WTC11 (cell line): ENCODE data around the gene STRIT1. TPM values are rescaled to one million over a fixed set of nuclear protein-coding genes. Genes with fewer than 3 reads are reported as not detected.

Experiments used
- ATAC-seq: fragments of 200-7000 bp; cut with Tn5 transposase; 2 replicates; pipeline ENCODE4 v1.10.0; 2021; ENCODE audit warnings: mild to moderate bottlenecking, moderate library complexity
- CTCF ChIA-PET: fragments of 300-600 bp; sonication (Branson Sonifier 250); formaldehyde crosslinking; loops from one replicate; lab custom pipeline; 2021; ENCODE audit warnings: antibody characterized with exemption; lab: Charles Lee
- POLR2A ChIA-PET: fragments of 350-600 bp; sonication (Branson Sonifier 250); formaldehyde crosslinking; loops from one replicate; lab custom pipeline; 2021; ENCODE audit warnings: antibody characterized with exemption; lab: Charles Lee
- DNase-seq: peaks from one replicate; pipeline ENCODE4 v3.0.0; 2021; ENCODE audit warnings: low spot score
- H3K27ac Mint-ChIP-seq: 2 replicates; pipeline ENCODE4 v1.8.0; 2021; ENCODE audit warnings: mixed read lengths
- H3K27me3 Mint-ChIP-seq: 2 replicates; pipeline ENCODE4 v1.8.0; 2021; ENCODE audit warnings: low read depth, mild to moderate bottlenecking, moderate library complexity, mixed read lengths
- H3K36me3 Mint-ChIP-seq: 2 replicates; pipeline ENCODE4 v1.8.0; 2021; ENCODE audit warnings: mixed read lengths
- H3K4me1 Mint-ChIP-seq: 2 replicates; pipeline ENCODE4 v1.8.0; 2022; ENCODE audit warnings: mixed read lengths
- H3K4me3 Mint-ChIP-seq: 2 replicates; pipeline ENCODE4 v1.8.0; 2021; ENCODE audit warnings: mild to moderate bottlenecking, moderate library complexity, mixed read lengths
- H3K9me3 Mint-ChIP-seq: 2 replicates; pipeline ENCODE4 v1.8.0; 2021; ENCODE audit warnings: mixed read lengths
- ATF1 ChIP-seq: sonication (generic); formaldehyde crosslinking; IDR thresholded peaks from 2 replicates; pipeline ENCODE4 v1.8.1; 2023; ENCODE audit warnings: mild to moderate bottlenecking, moderate library complexity, missing genetic modification reagents
- ATF3 ChIP-seq: sonication (generic); formaldehyde crosslinking; conservative IDR thresholded peaks from 2 replicates; pipeline ENCODE4 v1.8.1; 2022; ENCODE audit warnings: mild to moderate bottlenecking, missing genetic modification reagents
- CTCF ChIP-seq: fragments of 200-600 bp; IDR thresholded peaks from 2 replicates; pipeline ENCODE4 v1.8.0; 2022; ENCODE audit warnings: antibody characterized with exemption
- FOXP1 ChIP-seq: sonication (generic); formaldehyde crosslinking; IDR thresholded peaks from 2 replicates; pipeline ENCODE4 v1.8.0; 2022; ENCODE audit warnings: missing genetic modification reagents, mild to moderate bottlenecking, moderate library complexity, borderline replicate concordance
- GRHL2 ChIP-seq: fragments of 250-450 bp; sonication (Bioruptor Pico); IDR thresholded peaks from 2 replicates; pipeline ENCODE4 v1.8.0; 2022; ENCODE audit warnings: mild to moderate bottlenecking, moderate library complexity; ENCODE audit not compliant: insufficient replicate concordance, severe bottlenecking
- IRF1 ChIP-seq: sonication (generic); formaldehyde crosslinking; IDR thresholded peaks from 2 replicates; pipeline ENCODE4 v1.8.0; 2023; ENCODE audit warnings: missing genetic modification reagents
- JAZF1 ChIP-seq: fragments of 250-450 bp; sonication (Bioruptor Pico); IDR thresholded peaks from 2 replicates; pipeline ENCODE4 v1.9.0; 2021; ENCODE audit warnings: moderate library complexity, mild to moderate bottlenecking, inconsistent platforms
- KAT7 ChIP-seq: sonication (generic); formaldehyde crosslinking; IDR thresholded peaks from 2 replicates; pipeline ENCODE4 v1.8.1; 2023; ENCODE audit warnings: missing genetic modification reagents, mild to moderate bottlenecking, borderline replicate concordance
- NFYB ChIP-seq: sonication (generic); formaldehyde crosslinking; conservative IDR thresholded peaks from 2 replicates; pipeline ENCODE4 v1.8.0; 2022; ENCODE audit warnings: low read depth, missing genetic modification reagents
- NR1H2 ChIP-seq: sonication (generic); formaldehyde crosslinking; IDR thresholded peaks from 2 replicates; pipeline ENCODE4 v1.9.0; 2021; ENCODE audit warnings: mild to moderate bottlenecking, moderate library complexity, missing genetic modification reagents
- RELA ChIP-seq: sonication (generic); formaldehyde crosslinking; IDR thresholded peaks from 2 replicates; pipeline ENCODE4 v1.8.1; 2022; ENCODE audit warnings: missing genetic modification reagents, mild to moderate bottlenecking, borderline replicate concordance
- SOX15 ChIP-seq: fragments of 250-450 bp; sonication (Bioruptor Pico); IDR thresholded peaks from 2 replicates; pipeline ENCODE4 v1.9.0; 2021; ENCODE audit warnings: mild to moderate bottlenecking
- SP1 ChIP-seq: sonication (generic); formaldehyde crosslinking; conservative IDR thresholded peaks from 2 replicates; pipeline ENCODE4 v1.8.1; 2022; ENCODE audit warnings: missing genetic modification reagents
- TEAD1 ChIP-seq: sonication (generic); formaldehyde crosslinking; IDR thresholded peaks from 2 replicates; pipeline ENCODE4 v1.8.0; 2022; ENCODE audit warnings: mild to moderate bottlenecking, missing genetic modification reagents
- USF1 ChIP-seq: sonication (generic); formaldehyde crosslinking; IDR thresholded peaks from 2 replicates; pipeline ENCODE4 v1.8.0; 2022; ENCODE audit warnings: mild to moderate bottlenecking, missing genetic modification reagents
- ZNF219 ChIP-seq: sonication (generic); formaldehyde crosslinking; IDR thresholded peaks from 2 replicates; pipeline ENCODE4 v1.8.0; 2023; ENCODE audit warnings: missing genetic modification reagents, mild to moderate bottlenecking, borderline replicate concordance
- ZNF232 ChIP-seq: sonication (generic); formaldehyde crosslinking; IDR thresholded peaks from 2 replicates; pipeline ENCODE4 v1.8.0; 2022; ENCODE audit warnings: mild to moderate bottlenecking, missing genetic modification reagents
- total RNA-seq: library from RNA; stranded (reverse); gene quantifications from 3 replicates; pipeline ENCODE4 v1.2.3, GENCODE V29; 2021
- TF ChIP-seq, protein P1 (sequence below): sonication (generic); formaldehyde crosslinking; IDR thresholded peaks from 2 replicates; pipeline ENCODE4 v1.8.0; 2023; ENCODE audit warnings: missing genetic modification reagents, mild to moderate bottlenecking, borderline replicate concordance
- TF ChIP-seq, protein P2 (sequence below): fragments of 250-450 bp; sonication (Bioruptor Pico); IDR thresholded peaks from 2 replicates; pipeline ENCODE4 v1.9.0; 2021; ENCODE audit warnings: moderate library complexity, mild to moderate bottlenecking, inconsistent platforms, borderline replicate concordance
- TF ChIP-seq, protein P3 (sequence below): sonication (generic); formaldehyde crosslinking; IDR thresholded peaks from 2 replicates; pipeline ENCODE4 v1.8.0; 2023; ENCODE audit warnings: mild to moderate bottlenecking, missing genetic modification reagents

STRIT1 gene
- total RNA-seq, 1 experiment from 2014 or later, result 0.33 TPM

DNA sequence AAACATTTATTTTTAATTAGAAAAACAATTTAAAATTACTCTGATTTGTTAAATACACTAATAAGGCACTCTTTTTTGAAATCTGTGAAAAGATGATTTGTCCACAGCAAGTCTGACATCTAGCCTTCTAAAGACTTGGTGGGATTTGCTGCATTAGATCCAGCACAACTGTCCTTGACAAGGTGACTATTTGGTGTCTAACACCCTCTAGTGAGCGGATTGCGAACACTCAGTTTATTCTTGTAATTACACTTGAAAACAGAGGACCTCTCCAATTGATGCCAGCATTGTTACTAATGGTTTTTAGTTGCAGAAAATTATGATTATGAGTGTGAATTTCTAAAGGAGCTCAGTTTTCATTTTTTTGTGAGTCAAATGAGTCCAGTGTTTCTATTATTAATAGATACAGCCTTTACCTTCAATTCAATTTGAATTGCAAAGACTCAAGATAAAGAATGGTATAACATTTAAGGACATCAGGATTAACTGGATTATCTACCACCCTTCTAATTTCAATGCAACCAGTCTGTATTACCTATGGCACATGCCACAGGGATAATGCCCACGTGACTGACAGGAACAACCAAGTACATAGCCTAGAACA, 29.7 kb upstream of the STRIT1 start:
- CTCF ChIA-PET, result interaction anchor here (0.9 to 2.5 kb wide), 4 partner anchors 11 to 419 kb away, joined by 4 to 9 read pairs (median 6); no protein-coding TSS in a partner anchor
- ATAC-seq (peak; percentile 78), DNase-seq (peak; percentile 27)
- Mint-ChIP-seq H3K4me1 (peaks cover 30% of the 10 kb centered on the region), H3K36me3 (no peaks in the 10 kb centered on the region), H3K9me3 (peaks cover 8% of the 10 kb centered on the region), H3K27me3 (no peaks in the 10 kb centered on the region), H3K27ac (no peak overlapping the region), H3K4me3 (no peak overlapping the region)
- TF ChIP-seq CTCF, result peak; percentile 49
- TF ChIP-seq, protein P1, sequence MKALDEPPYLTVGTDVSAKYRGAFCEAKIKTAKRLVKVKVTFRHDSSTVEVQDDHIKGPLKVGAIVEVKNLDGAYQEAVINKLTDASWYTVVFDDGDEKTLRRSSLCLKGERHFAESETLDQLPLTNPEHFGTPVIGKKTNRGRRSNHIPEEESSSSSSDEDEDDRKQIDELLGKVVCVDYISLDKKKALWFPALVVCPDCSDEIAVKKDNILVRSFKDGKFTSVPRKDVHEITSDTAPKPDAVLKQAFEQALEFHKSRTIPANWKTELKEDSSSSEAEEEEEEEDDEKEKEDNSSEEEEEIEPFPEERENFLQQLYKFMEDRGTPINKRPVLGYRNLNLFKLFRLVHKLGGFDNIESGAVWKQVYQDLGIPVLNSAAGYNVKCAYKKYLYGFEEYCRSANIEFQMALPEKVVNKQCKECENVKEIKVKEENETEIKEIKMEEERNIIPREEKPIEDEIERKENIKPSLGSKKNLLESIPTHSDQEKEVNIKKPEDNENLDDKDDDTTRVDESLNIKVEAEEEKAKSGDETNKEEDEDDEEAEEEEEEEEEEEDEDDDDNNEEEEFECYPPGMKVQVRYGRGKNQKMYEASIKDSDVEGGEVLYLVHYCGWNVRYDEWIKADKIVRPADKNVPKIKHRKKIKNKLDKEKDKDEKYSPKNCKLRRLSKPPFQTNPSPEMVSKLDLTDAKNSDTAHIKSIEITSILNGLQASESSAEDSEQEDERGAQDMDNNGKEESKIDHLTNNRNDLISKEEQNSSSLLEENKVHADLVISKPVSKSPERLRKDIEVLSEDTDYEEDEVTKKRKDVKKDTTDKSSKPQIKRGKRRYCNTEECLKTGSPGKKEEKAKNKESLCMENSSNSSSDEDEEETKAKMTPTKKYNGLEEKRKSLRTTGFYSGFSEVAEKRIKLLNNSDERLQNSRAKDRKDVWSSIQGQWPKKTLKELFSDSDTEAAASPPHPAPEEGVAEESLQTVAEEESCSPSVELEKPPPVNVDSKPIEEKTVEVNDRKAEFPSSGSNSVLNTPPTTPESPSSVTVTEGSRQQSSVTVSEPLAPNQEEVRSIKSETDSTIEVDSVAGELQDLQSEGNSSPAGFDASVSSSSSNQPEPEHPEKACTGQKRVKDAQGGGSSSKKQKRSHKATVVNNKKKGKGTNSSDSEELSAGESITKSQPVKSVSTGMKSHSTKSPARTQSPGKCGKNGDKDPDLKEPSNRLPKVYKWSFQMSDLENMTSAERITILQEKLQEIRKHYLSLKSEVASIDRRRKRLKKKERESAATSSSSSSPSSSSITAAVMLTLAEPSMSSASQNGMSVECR (CRISPR knock-in tag), result no peak
- POLR2A ChIA-PET, result no interaction called here

DNA sequence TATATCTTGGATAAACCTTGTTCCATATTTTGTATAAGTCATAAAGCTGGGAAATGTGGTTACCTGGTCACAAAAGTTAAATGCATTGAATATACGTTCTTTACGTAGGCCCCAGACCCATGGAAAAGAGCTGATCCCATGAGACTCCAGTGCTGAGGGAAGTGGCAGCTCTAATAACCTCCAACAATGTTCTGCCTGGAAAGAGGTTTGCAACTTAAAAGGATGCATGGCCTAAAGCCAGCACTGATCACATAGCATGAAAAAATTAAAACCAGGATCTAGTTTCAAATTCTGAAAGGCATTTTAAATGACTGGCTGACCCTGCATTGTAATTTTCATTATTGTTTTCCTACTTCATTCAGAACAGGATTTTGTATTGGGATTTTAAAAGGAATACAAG, 27.9 kb upstream of the STRIT1 start:
- peaks cover 11% of the 10 kb centered on the region for H3K9me3 Mint-ChIP-seq
- ATAC-seq (no peak), DNase-seq (no peak)
- H3K27me3 Mint-ChIP-seq, result no peaks in the 10 kb centered on the region
- ChIA-PET POLR2A (interaction anchor here (0.9 kb wide), 1 partner anchor 63 kb away, joined by 4 read pairs; no protein-coding TSS in a partner anchor), CTCF (interaction anchor here (0.7 to 1.9 kb wide), 4 partner anchors 17 to 366 kb away, joined by 3 to 4 read pairs (median 3); no protein-coding TSS in a partner anchor)
- H3K4me1 Mint-ChIP-seq, result peaks cover 25% of the 10 kb centered on the region
- H3K27ac Mint-ChIP-seq, result no peak overlapping the region
- H3K36me3 Mint-ChIP-seq, result no peaks in the 10 kb centered on the region
- no peak for TF ChIP-seq ATF1 (CRISPR knock-in tag)
- TF ChIP-seq GRHL2, result no peak
- no peak for TF ChIP-seq SOX15 (CRISPR knock-in tag)
- no peak for TF ChIP-seq FOXP1 (CRISPR knock-in tag)
- H3K4me3 Mint-ChIP-seq, result no peak overlapping the region

DNA sequence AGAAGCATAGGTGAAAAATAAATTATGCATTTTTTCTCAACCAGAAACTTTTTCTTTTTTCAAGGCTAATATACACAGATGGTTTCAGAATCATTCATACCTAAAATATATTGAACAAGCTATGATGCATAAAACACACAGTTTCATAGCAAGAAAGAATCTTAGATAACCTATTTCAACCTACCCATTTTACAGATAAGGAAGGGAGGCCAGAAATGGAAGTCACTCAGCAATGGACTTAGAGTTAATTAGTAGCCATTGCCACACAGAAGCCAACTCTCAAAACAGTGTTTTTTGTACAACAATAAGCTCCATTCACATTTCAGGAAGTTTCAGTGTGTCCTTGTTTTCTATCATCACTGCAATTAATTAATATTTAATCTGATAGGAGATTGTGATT, 27.5 kb upstream of the STRIT1 start:
- Mint-ChIP-seq H3K4me3 (no peak overlapping the region), H3K27ac (no peak overlapping the region), H3K4me1 (peaks cover 22% of the 10 kb centered on the region), H3K27me3 (no peaks in the 10 kb centered on the region), H3K36me3 (no peaks in the 10 kb centered on the region), H3K9me3 (peaks cover 11% of the 10 kb centered on the region)
- DNase-seq, result no peak
- ATAC-seq, result no peak
- ChIA-PET POLR2A (interaction anchor here (0.9 kb wide), 1 partner anchor 62 kb away, joined by 4 read pairs; no protein-coding TSS in a partner anchor), CTCF (interaction anchor here (0.7 kb wide), 1 partner anchor 366 kb away, joined by 3 read pairs; no protein-coding TSS in a partner anchor)
- TF ChIP-seq ZNF219 (no peak), RELA (CRISPR knock-in tag) (no peak), ZNF232 (CRISPR knock-in tag) (no peak), JAZF1 (CRISPR knock-in tag) (no peak), ATF3 (CRISPR knock-in tag) (no peak), SP1 (CRISPR knock-in tag) (no peak), IRF1 (CRISPR knock-in tag) (no peak), USF1 (CRISPR knock-in tag) (no peak), KAT7 (CRISPR knock-in tag) (no peak), NR1H2 (CRISPR knock-in tag) (no peak), NFYB (no peak), TEAD1 (CRISPR knock-in tag) (no peak)
- TF ChIP-seq, protein P2, sequence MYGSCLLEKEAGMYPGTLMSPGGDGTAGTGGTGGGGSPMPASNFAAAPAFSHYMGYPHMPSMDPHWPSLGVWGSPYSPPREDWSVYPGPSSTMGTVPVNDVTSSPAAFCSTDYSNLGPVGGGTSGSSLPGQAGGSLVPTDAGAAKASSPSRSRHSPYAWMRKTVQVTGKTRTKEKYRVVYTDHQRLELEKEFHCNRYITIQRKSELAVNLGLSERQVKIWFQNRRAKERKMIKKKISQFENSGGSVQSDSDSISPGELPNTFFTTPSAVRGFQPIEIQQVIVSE (CRISPR knock-in tag), result no peak
- TF ChIP-seq, protein P3, sequence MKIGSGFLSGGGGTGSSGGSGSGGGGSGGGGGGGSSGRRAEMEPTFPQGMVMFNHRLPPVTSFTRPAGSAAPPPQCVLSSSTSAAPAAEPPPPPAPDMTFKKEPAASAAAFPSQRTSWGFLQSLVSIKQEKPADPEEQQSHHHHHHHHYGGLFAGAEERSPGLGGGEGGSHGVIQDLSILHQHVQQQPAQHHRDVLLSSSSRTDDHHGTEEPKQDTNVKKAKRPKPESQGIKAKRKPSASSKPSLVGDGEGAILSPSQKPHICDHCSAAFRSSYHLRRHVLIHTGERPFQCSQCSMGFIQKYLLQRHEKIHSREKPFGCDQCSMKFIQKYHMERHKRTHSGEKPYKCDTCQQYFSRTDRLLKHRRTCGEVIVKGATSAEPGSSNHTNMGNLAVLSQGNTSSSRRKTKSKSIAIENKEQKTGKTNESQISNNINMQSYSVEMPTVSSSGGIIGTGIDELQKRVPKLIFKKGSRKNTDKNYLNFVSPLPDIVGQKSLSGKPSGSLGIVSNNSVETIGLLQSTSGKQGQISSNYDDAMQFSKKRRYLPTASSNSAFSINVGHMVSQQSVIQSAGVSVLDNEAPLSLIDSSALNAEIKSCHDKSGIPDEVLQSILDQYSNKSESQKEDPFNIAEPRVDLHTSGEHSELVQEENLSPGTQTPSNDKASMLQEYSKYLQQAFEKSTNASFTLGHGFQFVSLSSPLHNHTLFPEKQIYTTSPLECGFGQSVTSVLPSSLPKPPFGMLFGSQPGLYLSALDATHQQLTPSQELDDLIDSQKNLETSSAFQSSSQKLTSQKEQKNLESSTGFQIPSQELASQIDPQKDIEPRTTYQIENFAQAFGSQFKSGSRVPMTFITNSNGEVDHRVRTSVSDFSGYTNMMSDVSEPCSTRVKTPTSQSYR, result no peak
